ENCODE data around the gene SP7. TPM values are rescaled to one million over a fixed set of nuclear protein-coding genes. Genes with fewer than 3 reads are reported as not detected.
A peak's percentile ranks its signal among the peaks of the same experiment; 100 is the strongest.

Gene SP7
- total and polyA plus RNA-seq, 10 of the 15 experiments (the other 5 are each of a cell fraction or from before 2014, with no cell fraction given), result 0.05 to 0.11 TPM; not detected in 8

- ChIA-PET POLR2A (no interaction called here), CTCF (no interaction called here), SMC1A (ENCODE audit: uncharacterized antibody, unreplicated experiment) (interaction anchor here (2.0 kb wide), 1 partner anchor 11 kb away, joined by 8 read pairs; no protein-coding TSS in a partner anchor), RAD21 (ENCODE audit: unreplicated experiment) (no interaction called here)
- Histone ChIP-seq H3K27ac (ENCODE audit: control insufficient read depth, insufficient read depth) (no peak overlapping the region), H3K9me3 (replicated peaks; ENCODE audit: control insufficient read depth, insufficient read depth, low read length) (no peaks in the 10 kb centered on the region), H3K4me1 (ENCODE audit: control insufficient read depth, insufficient read depth, low read length) (peaks cover 5% of the 10 kb centered on the region; the same call in 1 of the 2 replicates), H2AFZ (ENCODE audit: control insufficient read depth, low read depth, low read length) (no peak overlapping the region), H3K9ac (ENCODE audit: control insufficient read depth, insufficient read depth, low read length) (no peak overlapping the region), H3K4me2 (ENCODE audit: control insufficient read depth, insufficient read depth) (0 out of 2 replicates have a peak overlapping the region, but pooled peaks have one; percentile 7), H3K4me3 (no peak overlapping the region), H3K27me3 (replicated peaks in 1 of 2; ENCODE audit: control insufficient read depth in 2 of 2, insufficient read depth in 2 of 2, low read length in 1 of 2) (peaks cover 2 to 10% of the 10 kb centered on the region in 2 experiments; a peak in 3 of 4 replicates), H3K36me3 (ENCODE audit: control insufficient read depth in 2 of 2, insufficient read depth in 2 of 2, low read length in 1 of 2) (no peaks in the 10 kb centered on the region), H4K20me1 (ENCODE audit: control insufficient read depth, insufficient read depth) (no peaks in the 10 kb centered on the region), H3K79me2 (ENCODE audit: control insufficient read depth, insufficient read depth, low read length) (no peaks in the 10 kb centered on the region)
- in situ Hi-C loops (cut with MboI), result no loop called here
- no peak for DNase-seq (ENCODE audit: low read depth, low spot score)
- intact Hi-C loops (cut with micrococcal nuclease; ENCODE audit: unreplicated experiment), result no loop called here
- BruUV-seq (replicated peaks), result no TSS peak
- peak; percentile 19; the same call in 2 of the 3 replicates for ATAC-seq
- 19% methylated on average over 10 of the region's 11 CpGs for WGBS (ENCODE audit: insufficient coverage, insufficient replicate concordance, low lambda C conversion rate, missing lambda C conversion rate)
- TF ChIP-seq MEF2B (IDR thresholded peaks at IDR 0.05; ENCODE audit: partially characterized antibody, poor library complexity, severe bottlenecking) (peak; percentile 15), IRF5 (IDR thresholded peaks at IDR 0.05; ENCODE audit: borderline replicate concordance) (no peak), SPI1 (IDR thresholded peaks at IDR 0.05; ENCODE audit: borderline replicate concordance, insufficient read depth, low read depth, low read length) (peak; percentile 35; the same call in 1 of the 2 replicates)
- no peak for FAIRE-seq
Measured at GRCh38 chr12:53338017-53338416, 1.9 kb upstream of the SP7 start.

GRCh38 chr12:53334822-53335221, 1.3 kb downstream of the SP7 start:
- FAIRE-seq, result no peak
- Histone ChIP-seq H3K36me3 (ENCODE audit: control insufficient read depth in 2 of 2, insufficient read depth in 2 of 2, low read length in 1 of 2) (no peaks in the 10 kb centered on the region), H3K27me3 (replicated peaks in 1 of 2; ENCODE audit: control insufficient read depth in 2 of 2, insufficient read depth in 2 of 2, low read length in 1 of 2) (peaks cover 2 to 5% of the 10 kb centered on the region in 2 experiments; a peak in 3 of 4 replicates), H3K4me2 (ENCODE audit: control insufficient read depth, insufficient read depth) (no peak overlapping the region), H3K9ac (ENCODE audit: control insufficient read depth, insufficient read depth, low read length) (no peak overlapping the region), H3K4me1 (ENCODE audit: control insufficient read depth, insufficient read depth, low read length) (peaks cover 5% of the 10 kb centered on the region; the same call in 1 of the 2 replicates), H3K27ac (ENCODE audit: control insufficient read depth, insufficient read depth) (no peak overlapping the region), H3K9me3 (replicated peaks; ENCODE audit: control insufficient read depth, insufficient read depth, low read length) (no peaks in the 10 kb centered on the region), H3K79me2 (ENCODE audit: control insufficient read depth, insufficient read depth, low read length) (no peaks in the 10 kb centered on the region), H4K20me1 (ENCODE audit: control insufficient read depth, insufficient read depth) (no peaks in the 10 kb centered on the region), H3K4me3 (no peak overlapping the region), H2AFZ (ENCODE audit: control insufficient read depth, low read depth, low read length) (no peak overlapping the region)
- CTCF ChIA-PET, result interaction anchor here (0.6 to 4.9 kb wide), 7 partner anchors 10 to 174 kb away, joined by 3 to 30 read pairs (median 6); partner anchors contain the start of gene AAAS
- intact Hi-C loops (cut with micrococcal nuclease; ENCODE audit: unreplicated experiment) (no loop called here), in situ Hi-C loops (cut with MboI) (no loop called here)
- SMC1A ChIA-PET (ENCODE audit: uncharacterized antibody, unreplicated experiment), result interaction anchor here (0.9 to 1.1 kb wide), 2 partner anchors 10 to 11 kb away, joined by 3 to 4 read pairs; no protein-coding TSS in a partner anchor
- no peak for TF ChIP-seq RELB (IDR thresholded peaks at IDR 0.05; ENCODE audit: low read depth)
- no peak for TF ChIP-seq FOS (IDR thresholded peaks at IDR 0.05; ENCODE audit: borderline replicate concordance, extremely low read depth, insufficient read length)
- no peak for TF ChIP-seq RUNX3 (IDR thresholded peaks at IDR 0.05; ENCODE audit: low read length)
- RAD21 ChIA-PET (ENCODE audit: unreplicated experiment), result interaction anchor here (1.9 kb wide), 1 partner anchor 10 kb away, joined by 9 read pairs; no protein-coding TSS in a partner anchor
- POLR2A ChIA-PET, result interaction anchor here (1.0 to 1.4 kb wide), 2 partner anchors 10 to 44 kb away, joined by 3 to 6 read pairs; no protein-coding TSS in a partner anchor
- BruUV-seq (replicated peaks), result no TSS peak
- DNase-seq (ENCODE audit: low read depth, low spot score), result no peak
- WGBS (ENCODE audit: insufficient coverage, insufficient replicate concordance, low lambda C conversion rate, missing lambda C conversion rate), result 49% methylated on average over 8 of the region's 8 CpGs
- no peak for ATAC-seq
